Loucy (cell line): ENCODE data around the gene DUSP19.

Experiments
- H2AFZ ChIP-seq: fragments of 200-600 bp; sonication (generic); 2 replicates; pipeline ENCODE4 v1.6.0; 2016; ENCODE audit warnings: antibody characterized with exemption, mild to moderate bottlenecking, low read length, moderate library complexity
- H3F3A ChIP-seq: fragments of 200-600 bp; 2 replicates; pipeline ENCODE4 v1.6.0; 2016; ENCODE audit warnings: antibody characterized with exemption, low read depth, mild to moderate bottlenecking
- H3K27me3 ChIP-seq: fragments of 200-600 bp; sonication (generic); 2 replicates; pipeline ENCODE4 v1.6.1; 2014; ENCODE audit warnings: low read length, mild to moderate bottlenecking; ENCODE audit not compliant: insufficient read depth, poor library complexity, severe bottlenecking
- H3K36me3 ChIP-seq: fragments of 200-600 bp; sonication (generic); 2 replicates; pipeline ENCODE4 v1.6.1; 2016; ENCODE audit warnings: low read length; ENCODE audit not compliant: insufficient read depth
- H3K4me1 ChIP-seq: fragments of 200-600 bp; sonication (generic); 2 replicates; pipeline ENCODE4 v1.5.1; 2014; ENCODE audit warnings: low read length, mild to moderate bottlenecking; ENCODE audit not compliant: insufficient read depth, poor library complexity, severe bottlenecking
- H3K4me2 ChIP-seq: fragments of 200-600 bp; sonication (generic); 2 replicates; pipeline ENCODE4 v1.6.0; 2014; ENCODE audit warnings: antibody characterized with exemption, low read length, low read depth, mild to moderate bottlenecking; ENCODE audit not compliant: poor library complexity, severe bottlenecking
- H3K4me3 ChIP-seq: fragments of 200-600 bp; sonication (generic); 2 replicates; pipeline ENCODE4 v1.5.1; 2014; ENCODE audit warnings: low read length, mild to moderate bottlenecking, mixed read lengths; ENCODE audit not compliant: poor library complexity, severe bottlenecking
- H3K79me2 ChIP-seq: fragments of 200-600 bp; sonication (generic); 2 replicates; pipeline ENCODE4 v1.6.1; 2014; ENCODE audit warnings: low read length; ENCODE audit not compliant: insufficient read depth
- H3K9ac ChIP-seq: fragments of 200-600 bp; sonication (generic); 2 replicates; pipeline ENCODE4 v1.6.0; 2014; ENCODE audit warnings: mild to moderate bottlenecking, low read depth, low read length, moderate library complexity; ENCODE audit not compliant: poor library complexity, severe bottlenecking
- H3K9me2 ChIP-seq: fragments of 200-600 bp; sonication (generic); replicated peaks from 2 replicates; pipeline ENCODE4 v1.6.1; 2016; ENCODE audit warnings: low read depth, low read length, mixed read lengths
- H3K9me3 ChIP-seq: fragments of 200-600 bp; sonication (generic); 2 replicates; pipeline ENCODE4 v1.6.1; 2014; ENCODE audit warnings: mild to moderate bottlenecking, antibody characterized with exemption, low read length, low read depth; ENCODE audit not compliant: insufficient read depth
- H4K20me1 ChIP-seq: fragments of 200-600 bp; sonication (generic); 2 replicates; pipeline ENCODE4 v1.6.0; 2014; ENCODE audit warnings: antibody characterized with exemption, low read length, mild to moderate bottlenecking; ENCODE audit not compliant: insufficient read depth, poor library complexity, severe bottlenecking
- CTCF ChIP-seq: fragments of 200-600 bp; sonication (generic); conservative IDR thresholded peaks from 2 replicates; pipeline ENCODE4 v1.5.1; 2014; ENCODE audit warnings: mild to moderate bottlenecking, antibody characterized with exemption, low read length
- EZH2phosphoT487 ChIP-seq: fragments of 200-600 bp; IDR thresholded peaks from 2 replicates; pipeline ENCODE4 v1.6.1; 2018; ENCODE audit warnings: antibody characterized with exemption, mild to moderate bottlenecking, moderate library complexity, borderline replicate concordance

Gene DUSP19

GRCh38 chr2:183123117-183123958 is 44.8 kb downstream of the DUSP19 start:
- H2AFZ ChIP-seq = peak overlapping the region; percentile 100
- no peaks in the 10 kb centered on the region for H3K36me3 ChIP-seq
- peaks cover 30% of the 10 kb centered on the region for H3K4me1 ChIP-seq
- peak overlapping the region; percentile 87 for H3K4me2 ChIP-seq
- H3K9me3 ChIP-seq = no peaks in the 10 kb centered on the region
- TF ChIP-seq CTCF (no peak), EZH2phosphoT487 (no peak)
- peaks cover 32% of the 10 kb centered on the region for H3K27me3 ChIP-seq
- H3K79me2 ChIP-seq = peaks cover 38% of the 10 kb centered on the region
- peak overlapping the region; percentile 98 for H3K4me3 ChIP-seq
- H3F3A ChIP-seq = no peaks in the 10 kb centered on the region
- H3K9me2 ChIP-seq = no peaks in the 10 kb centered on the region
- peak overlapping the region; percentile 78 for H3K9ac ChIP-seq
- peaks cover 32% of the 10 kb centered on the region for H4K20me1 ChIP-seq

GRCh38 chr2:183123959-183124221 is 45.3 kb downstream of the DUSP19 start:
- H3K4me1 ChIP-seq = peaks cover 32% of the 10 kb centered on the region
- no peaks in the 10 kb centered on the region for H3K9me3 ChIP-seq
- H3K27me3 ChIP-seq = peaks cover 32% of the 10 kb centered on the region
- peaks cover 5% of the 10 kb centered on the region for H3K36me3 ChIP-seq
- peak overlapping the region; percentile 78 for H3K9ac ChIP-seq
- peaks cover 37% of the 10 kb centered on the region for H4K20me1 ChIP-seq
- H2AFZ ChIP-seq = peak overlapping the region; percentile 100
- peaks cover 44% of the 10 kb centered on the region for H3K79me2 ChIP-seq
- H3K9me2 ChIP-seq = no peaks in the 10 kb centered on the region
- TF ChIP-seq EZH2phosphoT487 = no peak
- no peak for TF ChIP-seq CTCF
- peak overlapping the region; percentile 98 for H3K4me3 ChIP-seq
- H3F3A ChIP-seq = no peaks in the 10 kb centered on the region
- H3K4me2 ChIP-seq = peak overlapping the region; percentile 87

- Histone ChIP-seq H3F3A (no peaks in the 10 kb centered on the region), H3K27me3 (peaks cover 32% of the 10 kb centered on the region), H2AFZ (peak within 1 kb of the TSS; percentile 100), H3K9ac (peak within 1 kb of the TSS; percentile 78), H3K9me3 (no peaks in the 10 kb centered on the region), H3K79me2 (peaks cover 49% of the 10 kb centered on the region), H3K4me1 (peaks cover 37% of the 10 kb centered on the region), H3K36me3 (peaks cover 9% of the 10 kb centered on the region), H4K20me1 (peaks cover 42% of the 10 kb centered on the region), H3K9me2 (no peaks in the 10 kb centered on the region), H3K4me3 (peak within 1 kb of the TSS; percentile 98), H3K4me2 (peak within 1 kb of the TSS; percentile 87)
- TF ChIP-seq CTCF (no peak), EZH2phosphoT487 (no peak)
Measured at GRCh38 chr2:183124222-183124956, 45.8 kb downstream of the DUSP19 start, which contains the start of gene NUP35. Gene NUP35, plus strand, starts transcription at chr2:183124443. Its CDS starts 15 bp downstream, at chr2:183124458.
